A673 (cell line): Measurements from ENCODE around the gene CA7.

Experiments used
- EZH2 ChIP-seq: fragments of 200-600 bp; sonication (generic); IDR thresholded peaks from 2 replicates; pipeline ENCODE4 v1.6.1; 2017; ENCODE audit warnings: borderline replicate concordance, low read depth, mild to moderate bottlenecking, mixed read lengths, antibody characterized with exemption, low read length; ENCODE audit not compliant: poor library complexity, severe bottlenecking
- TF ChIP-seq, protein P1 (sequence below): fragments of 300-800, 200-600 bp; sonication (generic); conservative IDR thresholded peaks from 2 replicates; pipeline ENCODE4 v1.5.1; 2017; ENCODE audit warnings: low read depth, mild to moderate bottlenecking, antibody characterized with exemption, low read length, moderate library complexity, mixed read lengths

DNA sequence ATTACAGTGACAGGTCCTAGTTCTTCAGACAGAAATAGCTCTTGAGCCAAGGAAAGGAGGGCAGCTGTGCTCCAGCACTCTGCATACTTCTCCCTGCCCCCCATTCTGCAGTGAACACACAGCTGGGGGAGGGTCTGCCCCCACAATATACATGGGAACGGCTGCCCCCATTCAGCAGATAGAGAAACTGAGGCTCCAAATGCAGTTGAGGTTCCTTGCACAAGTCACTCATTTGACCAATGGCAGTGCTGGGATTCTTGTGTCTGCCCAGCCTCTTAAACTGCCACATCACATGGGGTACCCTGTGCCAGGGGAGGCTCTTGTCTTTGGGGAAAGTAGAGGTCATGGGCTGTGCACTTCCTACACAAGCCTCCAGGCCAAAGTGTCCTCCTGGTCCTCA is 25.2 kb downstream of the CA7 start:
- TF ChIP-seq, protein P1, sequence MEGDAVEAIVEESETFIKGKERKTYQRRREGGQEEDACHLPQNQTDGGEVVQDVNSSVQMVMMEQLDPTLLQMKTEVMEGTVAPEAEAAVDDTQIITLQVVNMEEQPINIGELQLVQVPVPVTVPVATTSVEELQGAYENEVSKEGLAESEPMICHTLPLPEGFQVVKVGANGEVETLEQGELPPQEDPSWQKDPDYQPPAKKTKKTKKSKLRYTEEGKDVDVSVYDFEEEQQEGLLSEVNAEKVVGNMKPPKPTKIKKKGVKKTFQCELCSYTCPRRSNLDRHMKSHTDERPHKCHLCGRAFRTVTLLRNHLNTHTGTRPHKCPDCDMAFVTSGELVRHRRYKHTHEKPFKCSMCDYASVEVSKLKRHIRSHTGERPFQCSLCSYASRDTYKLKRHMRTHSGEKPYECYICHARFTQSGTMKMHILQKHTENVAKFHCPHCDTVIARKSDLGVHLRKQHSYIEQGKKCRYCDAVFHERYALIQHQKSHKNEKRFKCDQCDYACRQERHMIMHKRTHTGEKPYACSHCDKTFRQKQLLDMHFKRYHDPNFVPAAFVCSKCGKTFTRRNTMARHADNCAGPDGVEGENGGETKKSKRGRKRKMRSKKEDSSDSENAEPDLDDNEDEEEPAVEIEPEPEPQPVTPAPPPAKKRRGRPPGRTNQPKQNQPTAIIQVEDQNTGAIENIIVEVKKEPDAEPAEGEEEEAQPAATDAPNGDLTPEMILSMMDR = no peak
- TF ChIP-seq EZH2 = no peak
